Loucy (cell line): ENCODE results near the gene GOT1.

Experiments
- H2AFZ ChIP-seq: fragments of 200-600 bp; sonication (generic); 2 replicates; pipeline ENCODE4 v1.6.0; 2016; ENCODE audit warnings: antibody characterized with exemption, mild to moderate bottlenecking, low read length, moderate library complexity
- H3F3A ChIP-seq: fragments of 200-600 bp; 2 replicates; pipeline ENCODE4 v1.6.0; 2016; ENCODE audit warnings: antibody characterized with exemption, low read depth, mild to moderate bottlenecking
- H3K27me3 ChIP-seq: fragments of 200-600 bp; sonication (generic); 2 replicates; pipeline ENCODE4 v1.6.1; 2014; ENCODE audit warnings: low read length, mild to moderate bottlenecking; ENCODE audit not compliant: insufficient read depth, poor library complexity, severe bottlenecking
- H3K36me3 ChIP-seq: fragments of 200-600 bp; sonication (generic); 2 replicates; pipeline ENCODE4 v1.6.1; 2016; ENCODE audit warnings: low read length; ENCODE audit not compliant: insufficient read depth
- H3K4me1 ChIP-seq: fragments of 200-600 bp; sonication (generic); 2 replicates; pipeline ENCODE4 v1.5.1; 2014; ENCODE audit warnings: low read length, mild to moderate bottlenecking; ENCODE audit not compliant: insufficient read depth, poor library complexity, severe bottlenecking
- H3K4me2 ChIP-seq: fragments of 200-600 bp; sonication (generic); 2 replicates; pipeline ENCODE4 v1.6.0; 2014; ENCODE audit warnings: antibody characterized with exemption, low read length, low read depth, mild to moderate bottlenecking; ENCODE audit not compliant: poor library complexity, severe bottlenecking
- H3K4me3 ChIP-seq: fragments of 200-600 bp; sonication (generic); 2 replicates; pipeline ENCODE4 v1.5.1; 2014; ENCODE audit warnings: low read length, mild to moderate bottlenecking, mixed read lengths; ENCODE audit not compliant: poor library complexity, severe bottlenecking
- H3K79me2 ChIP-seq: fragments of 200-600 bp; sonication (generic); 2 replicates; pipeline ENCODE4 v1.6.1; 2014; ENCODE audit warnings: low read length; ENCODE audit not compliant: insufficient read depth
- H3K9ac ChIP-seq: fragments of 200-600 bp; sonication (generic); 2 replicates; pipeline ENCODE4 v1.6.0; 2014; ENCODE audit warnings: mild to moderate bottlenecking, low read depth, low read length, moderate library complexity; ENCODE audit not compliant: poor library complexity, severe bottlenecking
- H3K9me2 ChIP-seq: fragments of 200-600 bp; sonication (generic); replicated peaks from 2 replicates; pipeline ENCODE4 v1.6.1; 2016; ENCODE audit warnings: low read depth, low read length, mixed read lengths
- H3K9me3 ChIP-seq: fragments of 200-600 bp; sonication (generic); 2 replicates; pipeline ENCODE4 v1.6.1; 2014; ENCODE audit warnings: mild to moderate bottlenecking, antibody characterized with exemption, low read length, low read depth; ENCODE audit not compliant: insufficient read depth
- H4K20me1 ChIP-seq: fragments of 200-600 bp; sonication (generic); 2 replicates; pipeline ENCODE4 v1.6.0; 2014; ENCODE audit warnings: antibody characterized with exemption, low read length, mild to moderate bottlenecking; ENCODE audit not compliant: insufficient read depth, poor library complexity, severe bottlenecking
- EZH2phosphoT487 ChIP-seq: fragments of 200-600 bp; IDR thresholded peaks from 2 replicates; pipeline ENCODE4 v1.6.1; 2018; ENCODE audit warnings: antibody characterized with exemption, mild to moderate bottlenecking, moderate library complexity, borderline replicate concordance
- TF ChIP-seq, protein P1 (sequence below): fragments of 200-600 bp; sonication (generic); conservative IDR thresholded peaks from 2 replicates; pipeline ENCODE4 v1.5.1; 2014; ENCODE audit warnings: mild to moderate bottlenecking, antibody characterized with exemption, low read length

Gene GOT1

DNA sequence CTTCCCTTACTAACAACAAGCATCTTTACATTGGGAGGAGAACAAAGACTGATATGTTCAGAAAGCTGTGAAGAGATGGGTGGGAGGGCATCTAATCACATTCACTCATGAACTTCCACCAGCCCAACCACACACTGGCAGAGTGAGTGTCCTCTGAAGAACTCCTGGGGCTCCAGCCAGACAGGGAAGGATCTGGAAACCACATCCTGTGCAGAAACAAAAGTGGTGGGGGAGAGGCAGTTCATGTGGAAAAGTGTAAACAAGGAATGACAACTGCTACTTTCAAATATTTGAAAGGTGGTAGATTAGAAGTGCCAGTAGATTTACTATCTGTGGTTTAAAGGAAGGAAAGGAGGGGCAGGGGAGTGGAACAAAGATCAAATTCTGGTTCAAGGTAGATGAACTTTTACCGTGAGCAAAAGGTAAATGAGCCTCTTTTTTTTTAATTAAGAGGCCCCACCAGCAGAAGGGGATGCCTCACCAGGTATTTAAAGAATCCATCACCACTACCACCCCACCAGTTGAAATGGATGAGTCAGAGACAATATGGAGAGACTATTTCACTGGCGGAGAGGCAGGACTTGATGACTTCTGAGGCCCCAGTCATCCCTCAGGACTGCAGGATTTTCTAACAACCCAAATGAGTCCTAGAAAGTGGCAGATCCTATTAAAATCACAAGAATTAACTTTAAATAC is 34.5 kb downstream of the GOT1 start:
- Histone ChIP-seq H3K9ac (no peak overlapping the region), H2AFZ (no peak overlapping the region), H4K20me1 (no peaks in the 10 kb centered on the region), H3K36me3 (peaks cover 51% of the 10 kb centered on the region; the same call in 1 of the 2 replicates), H3K9me3 (no peaks in the 10 kb centered on the region), H3K27me3 (no peaks in the 10 kb centered on the region), H3K9me2 (no peaks in the 10 kb centered on the region), H3K4me3 (no peak overlapping the region), H3F3A (no peaks in the 10 kb centered on the region), H3K79me2 (no peaks in the 10 kb centered on the region), H3K4me1 (peaks cover 3% of the 10 kb centered on the region), H3K4me2 (no peak overlapping the region)
- TF ChIP-seq EZH2phosphoT487: no peak
- TF ChIP-seq, protein P1, sequence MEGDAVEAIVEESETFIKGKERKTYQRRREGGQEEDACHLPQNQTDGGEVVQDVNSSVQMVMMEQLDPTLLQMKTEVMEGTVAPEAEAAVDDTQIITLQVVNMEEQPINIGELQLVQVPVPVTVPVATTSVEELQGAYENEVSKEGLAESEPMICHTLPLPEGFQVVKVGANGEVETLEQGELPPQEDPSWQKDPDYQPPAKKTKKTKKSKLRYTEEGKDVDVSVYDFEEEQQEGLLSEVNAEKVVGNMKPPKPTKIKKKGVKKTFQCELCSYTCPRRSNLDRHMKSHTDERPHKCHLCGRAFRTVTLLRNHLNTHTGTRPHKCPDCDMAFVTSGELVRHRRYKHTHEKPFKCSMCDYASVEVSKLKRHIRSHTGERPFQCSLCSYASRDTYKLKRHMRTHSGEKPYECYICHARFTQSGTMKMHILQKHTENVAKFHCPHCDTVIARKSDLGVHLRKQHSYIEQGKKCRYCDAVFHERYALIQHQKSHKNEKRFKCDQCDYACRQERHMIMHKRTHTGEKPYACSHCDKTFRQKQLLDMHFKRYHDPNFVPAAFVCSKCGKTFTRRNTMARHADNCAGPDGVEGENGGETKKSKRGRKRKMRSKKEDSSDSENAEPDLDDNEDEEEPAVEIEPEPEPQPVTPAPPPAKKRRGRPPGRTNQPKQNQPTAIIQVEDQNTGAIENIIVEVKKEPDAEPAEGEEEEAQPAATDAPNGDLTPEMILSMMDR: no peak

DNA sequence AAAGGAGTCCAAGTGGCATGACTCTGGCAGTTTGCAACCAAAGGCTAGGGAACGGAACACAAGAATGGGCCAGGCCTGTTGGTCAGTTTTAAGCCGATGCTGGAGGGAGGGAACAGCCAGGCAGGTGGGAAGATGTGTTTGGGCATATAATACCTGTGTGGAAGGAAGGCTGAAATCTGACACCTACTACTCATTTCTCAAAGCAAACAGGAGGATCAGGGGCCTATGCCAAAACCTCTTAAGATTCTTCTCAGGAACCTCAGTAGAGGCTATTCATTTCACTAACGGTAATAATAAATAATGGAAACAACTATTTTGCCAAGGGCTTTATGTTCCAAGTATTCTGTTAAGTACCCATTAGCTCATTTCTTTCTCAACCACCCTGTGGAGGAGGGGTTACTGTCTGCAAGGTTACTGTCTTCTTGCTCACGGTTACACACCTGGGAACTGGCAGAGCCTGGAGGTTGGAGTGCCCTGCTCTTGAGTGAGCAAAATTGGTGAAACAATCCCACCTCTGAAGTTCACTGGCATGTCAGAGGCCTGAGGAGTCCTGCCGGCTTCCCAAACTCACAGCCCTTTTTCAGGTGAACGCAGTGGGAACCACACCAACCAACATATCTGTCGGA is 35.5 kb downstream of the GOT1 start:
- H3K9me3 ChIP-seq: no peaks in the 10 kb centered on the region
- H2AFZ ChIP-seq: no peak overlapping the region
- peaks cover 46% of the 10 kb centered on the region; the same call in 1 of the 2 replicates for H3K36me3 ChIP-seq
- TF ChIP-seq, protein P1: no peak
- TF ChIP-seq EZH2phosphoT487: no peak
- H3K4me3 ChIP-seq: no peak overlapping the region
- H3K4me1 ChIP-seq: peaks cover 3% of the 10 kb centered on the region
- no peaks in the 10 kb centered on the region for H3K9me2 ChIP-seq
- no peaks in the 10 kb centered on the region for H4K20me1 ChIP-seq
- no peaks in the 10 kb centered on the region for H3K79me2 ChIP-seq
- no peak overlapping the region for H3K4me2 ChIP-seq
- no peaks in the 10 kb centered on the region for H3F3A ChIP-seq
- H3K27me3 ChIP-seq: no peaks in the 10 kb centered on the region
- H3K9ac ChIP-seq: no peak overlapping the region

DNA sequence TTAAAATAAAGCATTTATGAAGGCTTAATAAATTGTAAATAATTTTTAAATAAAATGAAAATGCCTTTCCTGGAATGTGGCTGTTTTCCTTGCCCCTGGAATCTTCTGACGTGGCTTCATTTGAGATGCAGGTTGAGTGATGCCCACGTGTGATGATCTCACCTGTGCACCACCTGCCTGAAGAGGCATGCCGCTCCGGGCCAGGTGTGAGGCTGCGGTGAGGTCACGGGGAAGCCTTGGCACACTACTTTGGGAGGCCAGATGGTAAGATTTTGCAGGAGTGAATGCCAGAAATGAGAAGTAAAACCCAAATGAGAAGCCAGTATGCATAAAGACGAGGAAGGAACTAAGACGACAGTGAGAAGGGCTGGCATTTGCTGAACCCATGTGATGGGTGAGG is 36.2 kb downstream of the GOT1 start:
- Histone ChIP-seq H3K4me2 (no peak overlapping the region), H3F3A (no peaks in the 10 kb centered on the region), H3K4me3 (no peak overlapping the region), H3K9ac (no peak overlapping the region), H4K20me1 (no peaks in the 10 kb centered on the region), H3K4me1 (peaks cover 3% of the 10 kb centered on the region), H3K36me3 (peaks cover 40% of the 10 kb centered on the region; the same call in 1 of the 2 replicates), H3K9me2 (no peaks in the 10 kb centered on the region), H2AFZ (no peak overlapping the region), H3K79me2 (no peaks in the 10 kb centered on the region), H3K27me3 (no peaks in the 10 kb centered on the region), H3K9me3 (no peaks in the 10 kb centered on the region)
- TF ChIP-seq, protein P1: no peak
- TF ChIP-seq EZH2phosphoT487: no peak
